Measurements from ENCODE around the gene PBX1.

GRCh38 chr1:164780111-164780812 lies 221.3 kb downstream of the PBX1 start:
- TF ChIP-seq CTCF (IDR thresholded peaks at IDR 0.05) (no peak), POLR2A (IDR thresholded peaks at IDR 0.05) (no peak), POLR2AphosphoS5 (IDR thresholded peaks at IDR 0.05) (no peak)

Data from breast epithelium (tissue), 3 donors.